Measurements from ENCODE around the gene TNN. TPM values are rescaled to one million over a fixed set of nuclear protein-coding genes. Genes with fewer than 3 reads are reported as not detected.

Gene TNN
- polyA plus RNA-seq, 1 donor from 2014 or later, result not detected

DNA sequence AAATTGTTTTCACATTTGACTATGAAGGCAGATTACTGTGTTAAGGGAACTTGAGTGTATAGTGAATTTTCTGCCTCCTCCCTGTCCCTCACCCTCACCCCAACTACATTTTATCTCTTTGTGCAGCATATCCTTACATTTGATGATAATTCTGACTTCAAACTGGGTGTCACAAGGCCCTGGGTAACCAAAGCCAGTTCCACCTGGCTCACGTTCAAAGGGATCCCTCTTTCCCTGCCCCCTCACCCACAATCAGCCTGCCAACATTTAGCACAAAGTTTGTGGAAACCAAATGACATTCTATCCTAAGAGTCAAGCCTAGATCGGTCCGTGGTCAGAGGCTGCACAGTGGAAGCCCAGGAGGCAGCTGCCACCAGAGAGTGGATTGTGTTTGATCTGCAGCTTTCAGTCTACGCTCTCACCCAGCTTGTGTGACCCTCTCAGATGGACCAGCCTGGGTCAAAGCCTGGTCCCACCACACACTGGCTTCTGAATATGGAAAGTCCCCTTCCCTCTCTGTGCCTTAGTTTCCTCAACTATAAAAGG, 114.6 kb downstream of the TNN start:
- Histone ChIP-seq H2AFZ (ENCODE audit: low read depth, low read length) (no peak overlapping the region), H3K27ac (ENCODE audit: low read length) (no peak overlapping the region), H3F3A (ENCODE audit: insufficient read depth, low read length, poor library complexity, severe bottlenecking) (no peaks in the 10 kb centered on the region)

DNA sequence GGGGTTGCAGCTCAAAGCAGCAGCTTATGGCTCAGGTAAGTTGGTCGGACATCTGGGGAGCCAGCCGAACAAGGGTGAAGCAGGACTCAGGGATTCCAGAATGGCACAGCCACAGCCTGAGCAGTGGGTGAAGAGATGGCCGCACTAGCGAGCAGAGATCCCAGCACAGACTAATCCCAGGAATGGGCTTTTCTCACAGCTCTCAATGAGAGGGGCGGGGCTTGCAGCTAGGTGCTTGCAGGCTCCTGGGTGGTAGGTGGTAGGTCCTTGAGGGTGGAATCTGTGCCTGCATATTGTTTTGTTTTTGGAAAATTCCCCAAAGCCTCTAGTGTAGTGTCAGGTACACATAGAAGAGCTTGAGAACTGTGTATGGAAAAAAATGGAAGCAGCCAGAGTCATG, 116.0 kb downstream of the TNN start:
- H3K79me2 ChIP-seq (replicated peaks; ENCODE audit: insufficient read depth, low read length), result no peaks in the 10 kb centered on the region

More for the DNA sequence above, 114.6 kb downstream of the TNN start:
- no peaks in the 10 kb centered on the region for H3K79me2 ChIP-seq (replicated peaks; ENCODE audit: insufficient read depth, low read length)
- H3K4me3 ChIP-seq (ENCODE audit: low read length), result no peak overlapping the region
- no peak overlapping the region for H3K4me2 ChIP-seq (ENCODE audit: low read length)
- no peaks in the 10 kb centered on the region for H3K9me3 ChIP-seq (ENCODE audit: low read length)
- no peaks in the 10 kb centered on the region for H3K9me2 ChIP-seq (ENCODE audit: insufficient read depth, low read length)
- TF ChIP-seq POLR2AphosphoS5 (IDR thresholded peaks at IDR 0.05), result no peak
- TF ChIP-seq, protein P1, sequence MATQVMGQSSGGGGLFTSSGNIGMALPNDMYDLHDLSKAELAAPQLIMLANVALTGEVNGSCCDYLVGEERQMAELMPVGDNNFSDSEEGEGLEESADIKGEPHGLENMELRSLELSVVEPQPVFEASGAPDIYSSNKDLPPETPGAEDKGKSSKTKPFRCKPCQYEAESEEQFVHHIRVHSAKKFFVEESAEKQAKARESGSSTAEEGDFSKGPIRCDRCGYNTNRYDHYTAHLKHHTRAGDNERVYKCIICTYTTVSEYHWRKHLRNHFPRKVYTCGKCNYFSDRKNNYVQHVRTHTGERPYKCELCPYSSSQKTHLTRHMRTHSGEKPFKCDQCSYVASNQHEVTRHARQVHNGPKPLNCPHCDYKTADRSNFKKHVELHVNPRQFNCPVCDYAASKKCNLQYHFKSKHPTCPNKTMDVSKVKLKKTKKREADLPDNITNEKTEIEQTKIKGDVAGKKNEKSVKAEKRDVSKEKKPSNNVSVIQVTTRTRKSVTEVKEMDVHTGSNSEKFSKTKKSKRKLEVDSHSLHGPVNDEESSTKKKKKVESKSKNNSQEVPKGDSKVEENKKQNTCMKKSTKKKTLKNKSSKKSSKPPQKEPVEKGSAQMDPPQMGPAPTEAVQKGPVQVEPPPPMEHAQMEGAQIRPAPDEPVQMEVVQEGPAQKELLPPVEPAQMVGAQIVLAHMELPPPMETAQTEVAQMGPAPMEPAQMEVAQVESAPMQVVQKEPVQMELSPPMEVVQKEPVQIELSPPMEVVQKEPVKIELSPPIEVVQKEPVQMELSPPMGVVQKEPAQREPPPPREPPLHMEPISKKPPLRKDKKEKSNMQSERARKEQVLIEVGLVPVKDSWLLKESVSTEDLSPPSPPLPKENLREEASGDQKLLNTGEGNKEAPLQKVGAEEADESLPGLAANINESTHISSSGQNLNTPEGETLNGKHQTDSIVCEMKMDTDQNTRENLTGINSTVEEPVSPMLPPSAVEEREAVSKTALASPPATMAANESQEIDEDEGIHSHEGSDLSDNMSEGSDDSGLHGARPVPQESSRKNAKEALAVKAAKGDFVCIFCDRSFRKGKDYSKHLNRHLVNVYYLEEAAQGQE (IDR thresholded peaks at IDR 0.05; ENCODE audit: borderline replicate concordance), result no peak
- TF ChIP-seq, protein P2, sequence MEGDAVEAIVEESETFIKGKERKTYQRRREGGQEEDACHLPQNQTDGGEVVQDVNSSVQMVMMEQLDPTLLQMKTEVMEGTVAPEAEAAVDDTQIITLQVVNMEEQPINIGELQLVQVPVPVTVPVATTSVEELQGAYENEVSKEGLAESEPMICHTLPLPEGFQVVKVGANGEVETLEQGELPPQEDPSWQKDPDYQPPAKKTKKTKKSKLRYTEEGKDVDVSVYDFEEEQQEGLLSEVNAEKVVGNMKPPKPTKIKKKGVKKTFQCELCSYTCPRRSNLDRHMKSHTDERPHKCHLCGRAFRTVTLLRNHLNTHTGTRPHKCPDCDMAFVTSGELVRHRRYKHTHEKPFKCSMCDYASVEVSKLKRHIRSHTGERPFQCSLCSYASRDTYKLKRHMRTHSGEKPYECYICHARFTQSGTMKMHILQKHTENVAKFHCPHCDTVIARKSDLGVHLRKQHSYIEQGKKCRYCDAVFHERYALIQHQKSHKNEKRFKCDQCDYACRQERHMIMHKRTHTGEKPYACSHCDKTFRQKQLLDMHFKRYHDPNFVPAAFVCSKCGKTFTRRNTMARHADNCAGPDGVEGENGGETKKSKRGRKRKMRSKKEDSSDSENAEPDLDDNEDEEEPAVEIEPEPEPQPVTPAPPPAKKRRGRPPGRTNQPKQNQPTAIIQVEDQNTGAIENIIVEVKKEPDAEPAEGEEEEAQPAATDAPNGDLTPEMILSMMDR (IDR thresholded peaks at IDR 0.05; ENCODE audit: poor library complexity, severe bottlenecking), result no peak
- TF ChIP-seq MXI1 (conservative IDR thresholded peaks at IDR 0.05; ENCODE audit: poor library complexity, severe bottlenecking), result no peak
- no peak for TF ChIP-seq RAD21 (conservative IDR thresholded peaks at IDR 0.05)
- TF ChIP-seq SMC3 (conservative IDR thresholded peaks at IDR 0.05; ENCODE audit: poor library complexity), result no peak
- TF ChIP-seq EP300 (conservative IDR thresholded peaks at IDR 0.05; ENCODE audit: poor library complexity, severe bottlenecking), result no peak
- TF ChIP-seq TAF1 (IDR thresholded peaks at IDR 0.05; ENCODE audit: low read depth), result no peak
- TF ChIP-seq EZH2 (IDR thresholded peaks at IDR 0.05; ENCODE audit: borderline replicate concordance, insufficient read depth, low read length, poor library complexity, severe bottlenecking), result no peak
- no peaks in the 10 kb centered on the region for H3K36me3 ChIP-seq (ENCODE audit: insufficient read depth, low read length)
- H4K20me1 ChIP-seq (ENCODE audit: insufficient read depth), result no peaks in the 10 kb centered on the region
- no peaks in the 10 kb centered on the region for H3K27me3 ChIP-seq (ENCODE audit: insufficient read depth, low read depth, low read length)
- H3K9ac ChIP-seq (ENCODE audit: low read length), result no peak overlapping the region

More for the DNA sequence above, 116.0 kb downstream of the TNN start:
- no peak overlapping the region for H2AFZ ChIP-seq (ENCODE audit: low read depth, low read length)
- H3K4me3 ChIP-seq (ENCODE audit: low read length), result no peak overlapping the region
- no peaks in the 10 kb centered on the region for H3K9me3 ChIP-seq (ENCODE audit: low read length)
- H3K4me2 ChIP-seq (ENCODE audit: low read length), result no peak overlapping the region
- H3K27me3 ChIP-seq (ENCODE audit: insufficient read depth, low read depth, low read length), result no peaks in the 10 kb centered on the region
- no peak overlapping the region for H3K9ac ChIP-seq (ENCODE audit: low read length)
- no peaks in the 10 kb centered on the region for H4K20me1 ChIP-seq (ENCODE audit: insufficient read depth)
- H3F3A ChIP-seq (ENCODE audit: insufficient read depth, low read length, poor library complexity, severe bottlenecking), result no peaks in the 10 kb centered on the region
- no peak overlapping the region for H3K27ac ChIP-seq (ENCODE audit: low read length)
- no peaks in the 10 kb centered on the region for H3K36me3 ChIP-seq (ENCODE audit: insufficient read depth, low read length)
- TF ChIP-seq EP300 (conservative IDR thresholded peaks at IDR 0.05; ENCODE audit: poor library complexity, severe bottlenecking), result no peak
- TF ChIP-seq, protein P2 (IDR thresholded peaks at IDR 0.05; ENCODE audit: poor library complexity, severe bottlenecking), result no peak
- TF ChIP-seq TAF1 (IDR thresholded peaks at IDR 0.05; ENCODE audit: low read depth), result no peak
- no peak for TF ChIP-seq SMC3 (conservative IDR thresholded peaks at IDR 0.05; ENCODE audit: poor library complexity)
- no peak for TF ChIP-seq EZH2 (IDR thresholded peaks at IDR 0.05; ENCODE audit: borderline replicate concordance, insufficient read depth, low read length, poor library complexity, severe bottlenecking)
- TF ChIP-seq, protein P1 (IDR thresholded peaks at IDR 0.05; ENCODE audit: borderline replicate concordance), result no peak
- no peak for TF ChIP-seq MXI1 (conservative IDR thresholded peaks at IDR 0.05; ENCODE audit: poor library complexity, severe bottlenecking)
- TF ChIP-seq POLR2AphosphoS5 (IDR thresholded peaks at IDR 0.05), result no peak
- no peak for TF ChIP-seq RAD21 (conservative IDR thresholded peaks at IDR 0.05)
- no peaks in the 10 kb centered on the region for H3K9me2 ChIP-seq (ENCODE audit: insufficient read depth, low read length)
